ENCODE results near the gene EP400.

The EP400 gene

GRCh38 chr12:132015686-132016430 lies 66.1 kb downstream of the EP400 start:
- H3K27me3 ChIP-seq (ENCODE audit: low read length): no peaks in the 10 kb centered on the region
- no peaks in the 10 kb centered on the region for H4K20me1 ChIP-seq (ENCODE audit: low read depth, low read length)
- H3K9me3 ChIP-seq (ENCODE audit: insufficient read depth, low read length): no peaks in the 10 kb centered on the region
- H3K27ac ChIP-seq (ENCODE audit: low read depth, low read length): no peak overlapping the region
- H3K4me3 ChIP-seq (ENCODE audit: insufficient read depth, low read length, poor library complexity, severe bottlenecking): no peak overlapping the region
- TF ChIP-seq CTCF (IDR thresholded peaks at IDR 0.05; ENCODE audit: insufficient read depth, low read length, poor library complexity, severe bottlenecking): no peak
- TF ChIP-seq EZH2phosphoT487 (conservative IDR thresholded peaks at IDR 0.05; ENCODE audit: low read length): no peak
- H3K36me3 ChIP-seq (ENCODE audit: low read length): no peaks in the 10 kb centered on the region
- H3K9ac ChIP-seq (ENCODE audit: low read length): no peak overlapping the region
- no peaks in the 10 kb centered on the region for H3K79me2 ChIP-seq (ENCODE audit: insufficient read depth, low read length)
- no peak overlapping the region for H2AFZ ChIP-seq (ENCODE audit: low read depth, low read length, severe bottlenecking)
- H3K4me2 ChIP-seq (ENCODE audit: low read depth, low read length, poor library complexity, severe bottlenecking): no peak overlapping the region
- H3F3A ChIP-seq (ENCODE audit: insufficient read depth): no peaks in the 10 kb centered on the region
- no peaks in the 10 kb centered on the region for H3K9me2 ChIP-seq (replicated peaks; ENCODE audit: insufficient read depth, low read length)

DNA sequence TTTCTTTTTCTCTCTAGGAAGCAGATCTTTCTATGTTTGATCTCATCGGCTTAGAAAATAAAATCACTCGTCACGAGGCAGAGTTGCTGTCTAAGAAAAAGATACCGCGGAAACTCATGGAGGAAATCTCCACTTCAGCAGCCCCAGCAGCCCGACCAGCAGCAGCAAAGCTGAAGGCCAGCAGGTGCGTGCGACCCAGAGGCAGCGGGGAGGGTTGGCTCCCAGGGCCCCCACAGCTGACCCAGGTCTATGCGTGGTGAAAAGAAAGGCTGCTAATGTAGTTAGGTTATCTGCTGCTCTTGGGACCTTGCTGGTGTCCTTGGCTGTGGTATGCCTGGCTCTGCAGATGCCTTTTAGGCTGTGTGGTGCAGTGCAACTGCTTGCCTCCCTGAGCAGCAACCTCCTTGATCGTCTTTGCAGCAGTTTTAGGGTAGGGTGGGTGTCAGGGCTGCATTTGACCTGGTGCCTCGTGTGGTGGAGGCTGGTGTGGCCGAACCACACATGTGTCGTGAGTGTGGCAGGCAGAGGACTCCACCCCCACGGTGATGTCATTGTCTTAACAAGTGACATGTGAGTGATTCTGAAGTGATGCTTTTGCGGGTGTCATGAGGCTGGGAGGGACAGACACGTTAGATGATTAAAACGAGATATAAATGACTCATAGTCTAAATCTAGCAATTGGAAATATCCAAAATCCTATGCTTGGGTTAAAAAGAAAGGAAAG lies 68.6 kb downstream of the EP400 start:
- Histone ChIP-seq H3K4me3 (ENCODE audit: insufficient read depth, low read length, poor library complexity, severe bottlenecking) (no peak overlapping the region), H3K27ac (ENCODE audit: low read depth, low read length) (no peak overlapping the region), H3K79me2 (ENCODE audit: insufficient read depth, low read length) (no peaks in the 10 kb centered on the region), H2AFZ (ENCODE audit: low read depth, low read length, severe bottlenecking) (no peak overlapping the region), H3K27me3 (ENCODE audit: low read length) (no peaks in the 10 kb centered on the region), H3K4me2 (ENCODE audit: low read depth, low read length, poor library complexity, severe bottlenecking) (no peak overlapping the region), H3K9me2 (replicated peaks; ENCODE audit: insufficient read depth, low read length) (no peaks in the 10 kb centered on the region), H4K20me1 (ENCODE audit: low read depth, low read length) (no peaks in the 10 kb centered on the region), H3K36me3 (ENCODE audit: low read length) (peaks cover 6% of the 10 kb centered on the region; the same call in 1 of the 2 replicates), H3K9ac (ENCODE audit: low read length) (no peak overlapping the region), H3K9me3 (ENCODE audit: insufficient read depth, low read length) (no peaks in the 10 kb centered on the region), H3F3A (ENCODE audit: insufficient read depth) (no peaks in the 10 kb centered on the region)
- no peak for TF ChIP-seq CTCF (IDR thresholded peaks at IDR 0.05; ENCODE audit: insufficient read depth, low read length, poor library complexity, severe bottlenecking)
- TF ChIP-seq EZH2phosphoT487 (conservative IDR thresholded peaks at IDR 0.05; ENCODE audit: low read length): no peak

GRCh38 chr12:132019891-132020290 lies 70.1 kb downstream of the EP400 start:
- no peaks in the 10 kb centered on the region for H3K9me2 ChIP-seq (replicated peaks; ENCODE audit: insufficient read depth, low read length)
- H3K4me3 ChIP-seq (ENCODE audit: insufficient read depth, low read length, poor library complexity, severe bottlenecking): no peak overlapping the region
- TF ChIP-seq EZH2phosphoT487 (conservative IDR thresholded peaks at IDR 0.05; ENCODE audit: low read length) (no peak), CTCF (IDR thresholded peaks at IDR 0.05; ENCODE audit: insufficient read depth, low read length, poor library complexity, severe bottlenecking) (no peak)
- no peaks in the 10 kb centered on the region for H3F3A ChIP-seq (ENCODE audit: insufficient read depth)
- H2AFZ ChIP-seq (ENCODE audit: low read depth, low read length, severe bottlenecking): no peak overlapping the region
- H3K27ac ChIP-seq (ENCODE audit: low read depth, low read length): no peak overlapping the region
- H3K79me2 ChIP-seq (ENCODE audit: insufficient read depth, low read length): no peaks in the 10 kb centered on the region
- H3K9ac ChIP-seq (ENCODE audit: low read length): no peak overlapping the region
- peaks cover 6% of the 10 kb centered on the region; the same call in 1 of the 2 replicates for H3K36me3 ChIP-seq (ENCODE audit: low read length)
- no peaks in the 10 kb centered on the region for H4K20me1 ChIP-seq (ENCODE audit: low read depth, low read length)
- H3K9me3 ChIP-seq (ENCODE audit: insufficient read depth, low read length): no peaks in the 10 kb centered on the region
- no peak overlapping the region for H3K4me2 ChIP-seq (ENCODE audit: low read depth, low read length, poor library complexity, severe bottlenecking)
- H3K27me3 ChIP-seq (ENCODE audit: low read length): no peaks in the 10 kb centered on the region
